DOHH2 (cell line): ENCODE results near the gene EIF3B.

Source experiments
- CTCF ChIP-seq: fragments of 200-600 bp; sonication (generic); IDR thresholded peaks from one replicate; pipeline ENCODE4 v1.5.1; 2014; ENCODE audit warnings: antibody characterized with exemption, mild to moderate bottlenecking, low read depth, low read length; ENCODE audit not compliant: poor library complexity, severe bottlenecking
- EZH2phosphoT487 ChIP-seq: fragments of 200-600 bp; sonication (generic); IDR thresholded peaks from 2 replicates; pipeline ENCODE4 v1.6.1; 2017; ENCODE audit warnings: borderline replicate concordance, mild to moderate bottlenecking, antibody characterized with exemption, low read length, moderate library complexity, mixed read lengths

- no peak for TF ChIP-seq CTCF
- no peak for TF ChIP-seq EZH2phosphoT487
These were observed 67.3 kb downstream of the EIF3B start for GRCh38 chr7:2421943-2422310.
